Kasumi-1 (cell line): ENCODE measurements around the gene MED20.

Experiments used
- DNase-seq, 2 experiments: peaks; one replicate each; lab custom pipeline; 2025; lab: John Stamatoyannopoulos, UW

The MED20 gene

DNA sequence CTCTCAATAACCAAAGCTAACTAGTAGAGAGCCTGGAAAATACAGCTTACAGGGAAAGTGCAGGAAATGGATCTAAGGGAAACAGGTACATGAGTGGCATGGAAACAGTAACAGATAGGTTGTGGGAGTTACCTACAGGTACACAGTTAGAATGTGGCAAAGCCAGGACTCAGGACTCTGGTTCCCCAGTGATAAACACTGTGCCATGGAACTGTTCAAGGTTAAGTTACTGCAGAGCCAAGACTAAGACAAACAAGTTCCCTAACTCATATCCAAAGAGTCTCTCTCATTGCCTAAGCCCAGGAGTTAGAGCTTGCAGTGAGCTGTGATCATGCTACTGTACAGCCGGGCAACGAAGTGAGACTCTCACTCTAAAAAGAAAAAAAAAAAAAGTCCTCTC lies 6.6 kb downstream of the MED20 start:
- no peak for DNase-seq

DNA sequence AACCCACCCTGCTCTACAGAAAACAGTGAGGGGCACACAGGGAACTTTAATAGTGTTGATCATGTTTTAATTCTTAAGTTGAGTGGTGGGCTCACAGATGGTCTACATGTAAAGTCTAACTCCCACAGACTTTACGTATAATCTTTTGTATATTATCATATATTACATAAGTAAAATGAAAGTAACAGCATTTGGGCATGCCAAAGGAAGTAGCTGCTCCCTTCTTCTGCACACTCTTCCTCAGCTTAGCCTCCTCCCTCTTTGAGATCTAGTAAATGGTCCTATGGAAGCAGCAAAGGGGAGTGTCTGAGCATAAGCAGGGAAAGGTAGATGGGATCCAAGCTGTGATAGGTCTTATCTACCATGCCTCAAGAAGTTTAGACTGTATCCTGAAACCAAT lies 11.2 kb downstream of the MED20 start:
- DNase-seq: no peak

GRCh38 chr6:41901882-41902519 lies 18.9 kb downstream of the MED20 start:
- DNase-seq: peak in 1 of 2 experiments; percentile 15

GRCh38 chr6:41900861-41901260 lies 20.1 kb downstream of the MED20 start:
- DNase-seq: no peak

GRCh38 chr6:41896281-41896680 lies 24.7 kb downstream of the MED20 start:
- no peak for DNase-seq

- DNase-seq: peak; percentile 95 to 97
Measured at GRCh38 chr6:41895300-41896233, 25.4 kb downstream of the MED20 start, which contains the start of gene USP49. Gene USP49, minus strand, starts transcription at chr6:41895375. Its CDS starts 88,392 bp downstream, at chr6:41806983.

GRCh38 chr6:41894366-41895299 lies 26.3 kb downstream of the MED20 start:
- DNase-seq: peak; percentile 16 to 65

- DNase-seq: no peak
Measured at GRCh38 chr6:41892921-41893564, 27.9 kb downstream of the MED20 start.

DNA sequence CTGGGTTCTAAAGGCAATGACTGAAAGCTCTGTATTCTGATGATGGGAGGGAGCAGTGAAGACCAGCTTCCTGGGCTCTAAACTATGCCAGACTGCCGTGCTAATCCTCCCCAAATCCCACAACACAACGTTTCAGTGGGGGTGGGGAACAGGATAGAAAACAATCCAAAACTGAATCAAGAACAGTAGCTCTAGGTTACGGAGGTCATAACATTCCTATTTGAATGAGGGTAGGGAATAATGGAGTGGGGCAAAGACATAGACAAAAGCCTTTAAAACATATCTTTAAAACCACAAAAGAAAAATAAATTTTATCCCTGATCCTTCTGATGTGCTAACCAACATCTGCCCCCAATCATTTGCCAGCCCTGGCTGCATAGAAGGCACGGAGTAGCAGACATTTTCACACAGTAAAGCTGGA lies 33.6 kb downstream of the MED20 start:
- DNase-seq: no peak

- DNase-seq: no peak
Measured at GRCh38 chr6:41885930-41886329, 35.0 kb downstream of the MED20 start.

DNA sequence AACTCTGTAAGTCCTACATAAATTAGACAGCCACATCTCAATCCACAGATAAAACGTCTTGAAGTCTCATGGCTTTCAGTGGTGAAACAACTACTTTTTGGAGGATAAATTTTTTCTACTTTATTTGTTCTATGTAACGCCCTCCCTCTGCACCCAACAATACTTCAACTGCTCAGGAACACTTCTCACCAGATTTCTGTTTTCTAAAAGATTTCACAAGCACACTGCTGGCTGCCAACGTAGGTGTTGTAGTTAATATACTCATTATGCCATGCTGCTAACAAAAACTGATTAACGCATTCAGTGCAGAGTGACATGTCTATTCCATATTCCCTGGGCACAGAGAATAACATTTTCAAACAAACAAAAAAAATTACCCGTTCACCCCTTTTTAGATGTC lies 36.0 kb downstream of the MED20 start:
- no peak for DNase-seq

DNA sequence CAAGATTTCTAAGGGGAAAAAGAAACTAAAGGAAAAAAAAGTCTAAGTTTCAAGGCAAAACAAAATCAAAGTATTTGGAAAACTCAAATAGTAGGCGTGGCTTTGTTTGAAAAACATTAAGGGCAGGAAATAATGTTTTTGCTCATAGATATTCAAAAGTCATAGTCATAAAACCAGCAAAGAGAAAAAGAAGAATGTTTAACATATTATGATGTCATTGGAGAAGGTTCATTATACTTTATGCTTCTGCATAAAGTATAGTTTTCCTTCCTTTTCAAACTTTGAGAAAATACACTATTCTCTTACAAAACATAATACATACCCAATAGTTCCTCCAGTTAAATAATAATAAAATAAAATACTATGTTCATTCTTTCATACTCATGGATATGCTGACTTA lies 39.4 kb downstream of the MED20 start:
- DNase-seq: no peak

- DNase-seq: no peak
Measured at GRCh38 chr6:41878961-41879405, 42.0 kb downstream of the MED20 start.

DNA sequence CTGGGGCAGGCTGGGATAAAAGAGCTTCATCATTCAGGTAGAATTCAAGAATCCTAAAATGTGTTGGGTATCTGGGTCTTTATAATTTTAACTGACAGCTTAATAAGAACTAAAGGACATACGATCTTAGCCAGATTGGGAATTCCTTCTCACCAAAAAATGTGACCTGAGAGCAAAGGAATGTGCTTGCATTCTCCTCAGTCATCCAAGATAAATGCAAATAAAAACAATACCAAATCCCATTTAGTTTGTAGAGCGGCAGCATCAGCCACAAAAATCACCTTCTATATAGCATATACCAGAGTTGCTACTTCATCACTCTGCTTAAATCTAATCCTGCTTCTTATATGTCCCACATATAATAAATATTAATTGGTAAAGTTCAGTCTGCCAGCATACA lies 42.7 kb downstream of the MED20 start:
- no peak for DNase-seq

DNA sequence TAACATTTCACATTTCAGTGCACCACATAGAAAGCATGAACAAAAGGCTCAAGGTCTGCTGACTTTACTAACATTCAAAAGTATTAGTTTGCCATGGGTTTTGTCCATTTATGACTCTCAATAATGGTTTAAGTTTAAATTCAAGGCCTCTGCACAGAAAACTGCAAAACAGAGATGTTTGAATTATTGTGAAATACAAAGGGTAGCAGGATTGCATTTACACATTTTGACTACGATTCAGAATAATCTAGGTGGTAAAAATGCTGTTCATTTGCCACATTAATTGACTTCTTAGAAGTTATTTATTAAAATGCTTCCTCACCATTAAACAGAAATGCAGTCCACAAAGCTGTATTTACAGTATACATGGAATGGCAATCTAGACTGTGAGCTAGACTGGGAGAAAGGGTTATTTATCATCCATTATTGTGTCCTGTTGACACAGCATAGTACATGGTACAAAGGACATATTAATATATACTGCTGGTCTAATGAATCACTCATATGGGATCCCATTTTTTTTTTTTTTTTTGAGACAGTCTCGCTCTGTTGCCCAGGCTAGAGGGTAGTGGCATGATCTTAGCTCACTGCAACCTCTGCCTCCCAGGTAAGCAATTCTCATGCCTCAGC lies 43.8 kb downstream of the MED20 start:
- DNase-seq: no peak

GRCh38 chr6:41874741-41875140 lies 46.2 kb downstream of the MED20 start:
- DNase-seq: no peak

- peak in 1 of 2 experiments; percentile 11 for DNase-seq
Measured at GRCh38 chr6:41872147-41872546, 48.8 kb downstream of the MED20 start.

- peak in 1 of 2 experiments; percentile 5 for DNase-seq
Measured at GRCh38 chr6:41871691-41872090, 49.2 kb downstream of the MED20 start.

GRCh38 chr6:41859356-41859755 lies 61.6 kb downstream of the MED20 start:
- no peak for DNase-seq

GRCh38 chr6:41858703-41859102 lies 62.2 kb downstream of the MED20 start:
- no peak for DNase-seq
